Mononuclear cell (primary cell): ENCODE measurements around the gene MEGF6. TPM values are rescaled to one million over a fixed set of nuclear protein-coding genes. Genes with fewer than 3 reads are reported as not detected.

ENCODE experiments used
- H3K27me3 ChIP-seq: 2 replicates; pipeline ENCODE4 v1.6.0; 2011; ENCODE audit warnings: low read length, control low read depth; ENCODE audit not compliant: insufficient read depth
- H3K4me1 ChIP-seq: 2 replicates; pipeline ENCODE4 v1.5.1; 2011; ENCODE audit warnings: mild to moderate bottlenecking, low read length, control low read depth; ENCODE audit not compliant: insufficient read depth
- H3K4me3 ChIP-seq: 2 replicates; pipeline ENCODE4 v1.5.1; 2011; ENCODE audit warnings: mild to moderate bottlenecking, low read length, moderate library complexity
- H3K9me3 ChIP-seq: 2 replicates; pipeline ENCODE4 v1.5.1; 2011; ENCODE audit warnings: low read depth, mild to moderate bottlenecking, control low read depth, low read length
- total RNA-seq: library from RNA; depleted of rRNA; stranded (reverse); fragments of >200 nt; gene quantifications from one replicate; pipeline ENCODE4 v1.2.3, GENCODE V29; 2012

The MEGF6 gene
- total RNA-seq, 1 donor: 16.2 TPM

GRCh38 chr1:3498986-3499385, 112.3 kb downstream of the MEGF6 start:
- Histone ChIP-seq H3K9me3 (no peaks in the 10 kb centered on the region), H3K4me3 (no peak overlapping the region), H3K27me3 (no peaks in the 10 kb centered on the region), H3K4me1 (no peaks in the 10 kb centered on the region)

- H3K4me1 ChIP-seq: no peaks in the 10 kb centered on the region
- no peak overlapping the region for H3K4me3 ChIP-seq
- no peaks in the 10 kb centered on the region for H3K27me3 ChIP-seq
- no peaks in the 10 kb centered on the region for H3K9me3 ChIP-seq
Observed at GRCh38 chr1:3498246-3498930, 112.9 kb downstream of the MEGF6 start.

- H3K9me3 ChIP-seq: no peaks in the 10 kb centered on the region
- H3K4me1 ChIP-seq: no peaks in the 10 kb centered on the region
- H3K27me3 ChIP-seq: no peaks in the 10 kb centered on the region
- H3K4me3 ChIP-seq: no peak overlapping the region
Observed at GRCh38 chr1:3497521-3497920, 113.8 kb downstream of the MEGF6 start.

- Histone ChIP-seq H3K4me3 (no peak overlapping the region), H3K9me3 (no peaks in the 10 kb centered on the region), H3K27me3 (no peaks in the 10 kb centered on the region), H3K4me1 (no peaks in the 10 kb centered on the region)
Observed at GRCh38 chr1:3496916-3497315, 114.4 kb downstream of the MEGF6 start.

- Histone ChIP-seq H3K4me3 (no peak overlapping the region), H3K4me1 (no peaks in the 10 kb centered on the region), H3K27me3 (no peaks in the 10 kb centered on the region), H3K9me3 (no peaks in the 10 kb centered on the region)
Observed at GRCh38 chr1:3495776-3496745, 115.2 kb downstream of the MEGF6 start.

- no peaks in the 10 kb centered on the region for H3K9me3 ChIP-seq
Observed at GRCh38 chr1:3494321-3495308, 116.7 kb downstream of the MEGF6 start.

GRCh38 chr1:3492545-3493246, 118.6 kb downstream of the MEGF6 start:
- Histone ChIP-seq H3K4me1 (no peaks in the 10 kb centered on the region), H3K4me3 (no peak overlapping the region), H3K9me3 (no peaks in the 10 kb centered on the region), H3K27me3 (no peaks in the 10 kb centered on the region)

More at GRCh38 chr1:3494321-3495308, 116.7 kb downstream of the MEGF6 start:
- H3K4me3 ChIP-seq: no peak overlapping the region
- H3K27me3 ChIP-seq: no peaks in the 10 kb centered on the region
- H3K4me1 ChIP-seq: no peaks in the 10 kb centered on the region

- H3K4me3 ChIP-seq: no peak overlapping the region
- H3K27me3 ChIP-seq: no peaks in the 10 kb centered on the region
- H3K9me3 ChIP-seq: no peaks in the 10 kb centered on the region
Observed at GRCh38 chr1:3491291-3492246, 119.7 kb downstream of the MEGF6 start.

GRCh38 chr1:3490046-3490745, 121.1 kb downstream of the MEGF6 start:
- no peaks in the 10 kb centered on the region for H3K4me1 ChIP-seq
- H3K27me3 ChIP-seq: no peaks in the 10 kb centered on the region
- no peaks in the 10 kb centered on the region for H3K9me3 ChIP-seq
- H3K4me3 ChIP-seq: no peak overlapping the region

More at GRCh38 chr1:3491291-3492246, 119.7 kb downstream of the MEGF6 start:
- no peaks in the 10 kb centered on the region for H3K4me1 ChIP-seq

- no peaks in the 10 kb centered on the region for H3K27me3 ChIP-seq
- H3K4me1 ChIP-seq: no peaks in the 10 kb centered on the region
- H3K4me3 ChIP-seq: no peak overlapping the region
- no peaks in the 10 kb centered on the region for H3K9me3 ChIP-seq
Observed at GRCh38 chr1:3488432-3488831, 122.9 kb downstream of the MEGF6 start.

- Histone ChIP-seq H3K9me3 (no peaks in the 10 kb centered on the region), H3K4me3 (no peak overlapping the region), H3K4me1 (no peaks in the 10 kb centered on the region), H3K27me3 (no peaks in the 10 kb centered on the region)
Observed at GRCh38 chr1:3485016-3485415, 126.3 kb downstream of the MEGF6 start.

- Histone ChIP-seq H3K4me1 (no peaks in the 10 kb centered on the region), H3K27me3 (no peaks in the 10 kb centered on the region), H3K9me3 (no peaks in the 10 kb centered on the region), H3K4me3 (no peak overlapping the region)
Observed at GRCh38 chr1:3483801-3484444, 127.4 kb downstream of the MEGF6 start.
